GM21723 (cell line): ENCODE results near the gene CADM2.
A peak's percentile ranks its signal among the peaks of the same experiment; 100 is the strongest.
"Not testable (repeated sequence)": the region's sequence is repeated elsewhere in the genome, so short reads cannot be mapped to it uniquely, and the experiment has no call there.

Source experiments
- ATAC-seq: cut with Tn5 transposase; IDR thresholded peaks from one replicate; pipeline ENCODE4 v1.9.1; 2021; ENCODE audit warnings: mild to moderate bottlenecking, moderate library complexity; ENCODE audit not compliant: unreplicated experiment

The CADM2 gene

GRCh38 chr3:84958495-84959469 is at the start of gene CADM2:
Gene CADM2 (plus strand): TSS chr3:84958989.
- ATAC-seq: peak; percentile 97

DNA sequence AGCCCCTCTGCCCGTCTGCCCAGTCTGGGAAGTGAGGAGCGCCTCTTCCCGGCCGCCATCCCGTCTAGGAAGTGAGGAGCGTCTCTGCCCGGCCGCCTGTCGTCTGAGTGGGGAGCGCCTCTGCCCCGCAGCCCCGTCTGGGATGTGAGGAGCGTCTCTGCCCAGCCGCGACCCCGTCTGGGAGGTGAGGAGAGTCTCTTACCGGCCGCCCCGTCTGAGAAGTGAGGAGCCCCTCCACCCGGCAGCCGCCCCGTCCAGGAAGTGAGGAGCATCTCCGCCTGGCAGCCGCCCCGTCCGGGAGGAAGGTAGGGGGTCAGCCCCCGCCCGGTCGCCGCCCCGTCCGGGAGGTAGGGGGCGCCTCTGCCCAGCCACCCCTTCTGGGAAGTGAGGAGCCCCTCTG is 40.2 kb upstream of the CADM2 start:
- ATAC-seq: not testable (repeated sequence)

DNA sequence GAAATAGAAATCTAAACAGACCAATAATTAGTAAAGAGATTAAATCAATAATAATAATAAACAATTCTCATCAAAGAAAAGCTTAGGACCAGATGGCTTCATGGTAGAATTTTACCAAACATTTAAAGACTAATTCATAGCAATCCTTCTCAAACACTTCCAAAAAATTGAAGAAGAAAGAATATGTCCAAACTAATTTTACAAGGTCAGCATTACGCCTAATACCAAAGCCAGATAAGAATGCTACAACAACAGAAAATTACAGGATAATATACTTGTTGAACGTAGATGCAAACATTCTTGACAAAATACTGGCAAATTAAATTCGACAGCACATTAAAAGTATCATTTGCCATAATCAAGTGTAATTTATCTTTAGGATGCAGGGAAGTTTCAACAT is 36.1 kb upstream of the CADM2 start:
- ATAC-seq: no peak

- no peak for ATAC-seq
Measured at GRCh38 chr3:84925571-84925970, 33.2 kb upstream of the CADM2 start.

- ATAC-seq: no peak
Measured at GRCh38 chr3:84943379-84943778, 15.4 kb upstream of the CADM2 start.

- ATAC-seq: no peak
Measured at GRCh38 chr3:84946240-84946639, 12.5 kb upstream of the CADM2 start.

GRCh38 chr3:84959470-84960271 is 882 bp downstream of the CADM2 start:
- no peak for ATAC-seq

GRCh38 chr3:84960581-84960980 is 1.8 kb downstream of the CADM2 start:
- ATAC-seq: no peak

GRCh38 chr3:84961011-84961410 is 2.2 kb downstream of the CADM2 start:
- ATAC-seq: no peak

DNA sequence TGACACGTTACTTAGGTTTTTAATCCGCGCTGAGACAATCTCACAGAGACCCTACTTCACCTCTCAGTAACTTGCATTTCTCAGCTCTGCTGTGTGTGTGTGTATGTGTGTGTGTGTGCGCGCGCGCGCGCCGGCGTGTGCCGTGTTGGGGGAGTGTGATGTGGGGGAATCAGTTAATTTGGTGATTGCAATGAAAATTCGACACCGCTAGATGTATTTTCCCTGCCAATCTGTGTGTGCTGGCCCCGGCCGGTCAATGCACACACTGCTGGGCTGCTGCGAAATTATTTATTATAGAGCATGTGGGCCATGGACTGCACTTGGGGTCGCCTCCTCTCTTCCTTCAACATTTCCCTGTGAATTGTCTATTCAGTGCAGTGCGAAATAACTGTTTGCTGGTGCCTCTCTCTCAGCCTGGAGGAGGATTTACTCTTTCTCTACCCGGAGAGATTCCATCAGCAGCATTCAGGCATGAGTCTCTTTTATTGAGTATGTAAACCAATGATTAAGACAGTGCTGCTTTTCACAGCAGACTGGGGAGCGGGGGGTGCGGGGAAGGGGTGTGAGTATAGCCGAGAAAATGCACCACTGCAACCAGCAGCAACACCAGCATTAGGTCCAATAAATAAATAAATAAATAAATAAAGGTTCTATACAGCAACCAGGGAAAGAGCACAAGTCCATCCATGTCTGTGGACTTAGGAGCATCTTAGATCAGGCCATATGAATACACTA is 2.9 kb downstream of the CADM2 start:
- no peak for ATAC-seq

DNA sequence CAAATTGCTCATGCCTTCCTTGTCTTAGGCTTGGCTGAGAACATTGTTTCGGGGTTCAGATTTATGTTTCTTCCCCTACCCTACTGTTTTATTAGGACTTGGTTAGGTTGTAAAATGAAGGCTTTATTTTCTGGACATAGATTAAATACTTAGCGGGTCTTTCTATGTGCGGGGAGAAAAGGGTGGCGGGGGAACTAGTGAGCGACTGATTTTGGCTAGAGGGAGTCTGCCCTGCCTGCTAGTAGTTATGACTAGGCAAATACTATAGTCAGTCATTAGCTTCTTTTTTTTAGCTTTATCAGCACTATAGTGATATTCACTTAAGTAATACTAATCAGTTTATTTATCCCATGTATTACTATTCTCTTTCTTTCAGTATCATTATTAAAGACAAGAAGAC is 3.6 kb downstream of the CADM2 start:
- no peak for ATAC-seq

DNA sequence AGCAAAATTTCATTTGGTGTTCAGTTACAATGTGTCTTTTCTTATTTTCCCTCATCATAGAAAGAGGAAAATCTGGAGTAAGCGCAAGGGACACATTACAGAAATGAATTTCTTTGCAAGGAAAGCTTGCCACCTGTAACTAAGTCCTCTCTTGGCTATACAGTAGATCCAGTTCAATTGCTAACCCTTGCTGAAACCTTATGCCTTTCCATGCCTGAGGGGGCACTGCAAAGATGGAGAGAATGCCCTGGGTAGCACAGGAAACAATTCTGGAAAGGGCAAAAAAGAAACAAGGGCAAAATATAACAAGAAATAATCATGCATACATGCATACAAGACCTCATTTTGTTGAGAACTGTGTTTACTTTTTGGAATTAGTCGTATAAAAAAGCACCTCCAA is 4.3 kb downstream of the CADM2 start:
- ATAC-seq: no peak

DNA sequence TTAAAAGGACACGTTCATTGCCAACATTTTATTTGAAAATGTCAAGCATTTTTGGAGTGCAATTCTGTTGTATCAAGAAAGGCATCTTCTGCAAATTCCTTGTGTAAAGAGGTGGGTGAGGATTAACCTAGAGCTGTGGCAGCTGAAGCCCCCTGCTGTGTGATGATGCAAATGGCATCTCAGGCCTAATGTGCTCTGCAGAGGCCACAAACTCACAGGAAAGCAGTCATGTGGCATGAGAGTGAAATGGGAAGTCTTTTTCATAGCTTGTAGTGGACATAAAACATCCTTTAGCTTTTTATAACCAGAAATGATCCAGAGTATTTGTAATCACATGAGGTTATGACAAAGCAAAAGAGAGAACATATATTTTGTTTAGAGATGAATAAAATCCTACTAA is 6.4 kb downstream of the CADM2 start:
- ATAC-seq: no peak

GRCh38 chr3:84967767-84968581 is 9.2 kb downstream of the CADM2 start:
- ATAC-seq: no peak

- no peak for ATAC-seq
Measured at GRCh38 chr3:84968701-84969235, 10.0 kb downstream of the CADM2 start.

GRCh38 chr3:84974347-84974746 is 15.6 kb downstream of the CADM2 start:
- ATAC-seq: no peak

- ATAC-seq: no peak
Measured at GRCh38 chr3:84977021-84977420, 18.2 kb downstream of the CADM2 start.

DNA sequence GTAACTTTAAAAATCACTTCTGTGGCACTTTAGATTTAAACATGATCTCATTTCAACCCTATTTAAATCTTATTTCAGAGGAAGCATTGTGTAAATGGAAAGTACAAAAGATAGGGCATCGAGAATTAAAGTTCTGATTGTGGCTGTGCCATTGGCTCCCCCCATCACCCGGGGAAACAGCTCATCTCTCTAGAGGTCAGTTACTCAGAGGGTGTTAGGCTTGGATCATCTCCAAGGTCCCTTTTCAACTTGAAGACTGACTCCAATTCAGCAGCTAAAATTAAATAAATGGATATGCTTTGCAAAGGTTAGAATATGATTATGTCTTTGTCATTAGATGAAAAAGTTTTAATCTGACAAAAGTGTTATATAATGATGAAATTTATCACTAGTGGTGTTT is 20.1 kb downstream of the CADM2 start:
- no peak for ATAC-seq

DNA sequence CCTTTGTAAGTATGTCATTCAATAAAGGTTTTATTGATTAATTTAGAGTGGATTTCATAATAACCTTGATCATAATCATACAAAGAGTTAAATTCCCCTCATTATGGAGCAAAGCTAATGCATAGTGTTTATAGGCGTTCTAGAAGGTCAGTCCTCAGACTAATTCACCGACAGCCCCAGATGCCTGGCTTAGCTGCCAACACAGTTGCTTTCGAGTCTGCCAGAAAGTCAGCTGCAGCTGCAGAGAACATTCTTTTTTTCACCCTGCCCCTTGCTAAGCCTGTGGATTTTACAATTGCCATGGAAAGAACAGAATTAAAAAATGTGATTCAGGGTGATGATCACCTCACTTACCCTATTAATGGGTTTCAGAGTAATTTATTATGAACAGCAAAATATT is 21.2 kb downstream of the CADM2 start:
- no peak for ATAC-seq

GRCh38 chr3:84980456-84980855 is 21.7 kb downstream of the CADM2 start:
- ATAC-seq: no peak
